ENCODE measurements around the gene DCXR. TPM values are rescaled to one million over a fixed set of nuclear protein-coding genes. Genes with fewer than 3 reads are reported as not detected.
A peak's percentile ranks its signal among the peaks of the same experiment; 100 is the strongest.
"Not testable (repeated sequence)": the region's sequence is repeated elsewhere in the genome, so short reads cannot be mapped to it uniquely, and the experiment has no call there.

The DCXR gene
- total RNA-seq, 2 experiments from 2014 or later: 103 to 119 TPM

GRCh38 chr17:82042649-82043048 lies 5.2 kb upstream of the DCXR start:
- Mint-ChIP-seq H3K36me3 (ENCODE audit: low read depth) (peaks cover 10% of the 10 kb centered on the region), H3K27me3 (no peaks in the 10 kb centered on the region), H3K4me1 (ENCODE audit: low read depth) (peaks cover 9% of the 10 kb centered on the region), H3K4me3 (no peak overlapping the region), H3K9me3 (no peaks in the 10 kb centered on the region), H3K27ac (no peak overlapping the region)
- no peak for DNase-seq
- peaks cover 5% of the 10 kb centered on the region for H3K4me1 ChIP-seq (ENCODE audit: insufficient read depth, low read length)
- no peak for TF ChIP-seq CTCF (IDR thresholded peaks at IDR 0.05)
- no peak for ATAC-seq (ENCODE audit: poor library complexity)
- ChIA-PET CTCF (no interaction called here), POLR2A (no interaction called here)
- no peaks in the 10 kb centered on the region for H3K27me3 ChIP-seq (ENCODE audit: control insufficient read depth in 1 of 2, insufficient read depth in 2 of 2, low read length in 2 of 2)
- H3K36me3 ChIP-seq (ENCODE audit: insufficient read depth, low read length): peaks cover 5% of the 10 kb centered on the region
- intact Hi-C loops (cut with DNase I, micrococcal nuclease): no loop called here
- H3K9me3 ChIP-seq (ENCODE audit: control insufficient read depth in 1 of 2, insufficient read depth in 1 of 2, low read length in 2 of 2): no peaks in the 10 kb centered on the region
- H3K4me3 ChIP-seq (ENCODE audit: low read length): no peak overlapping the region
- no peak overlapping the region for H3K27ac ChIP-seq (ENCODE audit: low read depth in 1 of 2, low read length in 2 of 2)

GRCh38 chr17:82041144-82041814 lies 3.8 kb upstream of the DCXR start:
- CTCF ChIA-PET: interaction anchor here (1.7 to 2.8 kb wide), 2 partner anchors 11 to 82 kb away, joined by 5 to 10 read pairs; no protein-coding TSS in a partner anchor

GRCh38 chr17:82039695-82040299 lies 2.3 kb upstream of the DCXR start:
- Mint-ChIP-seq H3K4me1 (ENCODE audit: low read depth) (peaks cover 18% of the 10 kb centered on the region), H3K36me3 (ENCODE audit: low read depth) (peaks cover 16% of the 10 kb centered on the region), H3K27me3 (no peaks in the 10 kb centered on the region), H3K4me3 (peak overlapping the region; percentile 46), H3K27ac (no peak overlapping the region), H3K9me3 (no peaks in the 10 kb centered on the region)
- Histone ChIP-seq H3K27me3 (ENCODE audit: control insufficient read depth in 1 of 2, insufficient read depth in 2 of 2, low read length in 2 of 2) (no peaks in the 10 kb centered on the region), H3K36me3 (ENCODE audit: insufficient read depth, low read length) (no peaks in the 10 kb centered on the region), H3K27ac (ENCODE audit: low read depth in 1 of 2, low read length in 2 of 2) (no peak overlapping the region), H3K9me3 (ENCODE audit: control insufficient read depth in 1 of 2, insufficient read depth in 1 of 2, low read length in 2 of 2) (no peaks in the 10 kb centered on the region), H3K4me3 (ENCODE audit: low read length) (no peak overlapping the region), H3K4me1 (ENCODE audit: insufficient read depth, low read length) (peaks cover 25% of the 10 kb centered on the region)
- DNase-seq (no peak), ATAC-seq (ENCODE audit: poor library complexity) (no peak)
- ChIA-PET POLR2A (no interaction called here), CTCF (interaction anchor here (1.7 to 2.8 kb wide), 2 partner anchors 9 to 80 kb away, joined by 5 to 10 read pairs; no protein-coding TSS in a partner anchor)
- intact Hi-C loops (cut with DNase I, micrococcal nuclease): loop anchor here (5.0 to 10.0 kb wide), 6 partner anchors 85 to 515 kb away; partner anchors contain the start of genes HEXD (in 2 of the 2) and OGFOD3 (in 2 of the 2)
- no peak for TF ChIP-seq CTCF (IDR thresholded peaks at IDR 0.05)

More at GRCh38 chr17:82041144-82041814, 3.8 kb upstream of the DCXR start:
- intact Hi-C loops (cut with DNase I, micrococcal nuclease): no loop called here
- Mint-ChIP-seq H3K4me3 (no peak overlapping the region), H3K27me3 (no peaks in the 10 kb centered on the region), H3K36me3 (ENCODE audit: low read depth) (peaks cover 7% of the 10 kb centered on the region), H3K4me1 (ENCODE audit: low read depth) (peaks cover 9% of the 10 kb centered on the region), H3K9me3 (no peaks in the 10 kb centered on the region), H3K27ac (peak overlapping the region; percentile 33)
- Histone ChIP-seq H3K27ac (ENCODE audit: low read depth in 1 of 2, low read length in 2 of 2) (no peak overlapping the region), H3K36me3 (ENCODE audit: insufficient read depth, low read length) (no peaks in the 10 kb centered on the region), H3K4me1 (ENCODE audit: insufficient read depth, low read length) (peaks cover 16% of the 10 kb centered on the region), H3K27me3 (ENCODE audit: control insufficient read depth in 1 of 2, insufficient read depth in 2 of 2, low read length in 2 of 2) (no peaks in the 10 kb centered on the region), H3K9me3 (ENCODE audit: control insufficient read depth in 1 of 2, insufficient read depth in 1 of 2, low read length in 2 of 2) (no peaks in the 10 kb centered on the region), H3K4me3 (ENCODE audit: low read length) (no peak overlapping the region)
- no peak for TF ChIP-seq CTCF (IDR thresholded peaks at IDR 0.05)
- ATAC-seq (ENCODE audit: poor library complexity) (no peak), DNase-seq (no peak)
- POLR2A ChIA-PET: no interaction called here

GRCh38 chr17:82038796-82039409 lies 1.4 kb upstream of the DCXR start:
- H3K9me3 ChIP-seq (ENCODE audit: control insufficient read depth in 1 of 2, insufficient read depth in 1 of 2, low read length in 2 of 2); H3K27ac ChIP-seq (ENCODE audit: low read depth in 1 of 2, low read length in 2 of 2); DNase-seq; H3K36me3 ChIP-seq (ENCODE audit: insufficient read depth, low read length); ATAC-seq (ENCODE audit: poor library complexity); H3K4me3 ChIP-seq (ENCODE audit: low read length); H3K27me3 Mint-ChIP-seq; H3K9me3 Mint-ChIP-seq; H3K27me3 ChIP-seq (ENCODE audit: control insufficient read depth in 1 of 2, insufficient read depth in 2 of 2, low read length in 2 of 2); POLR2A ChIA-PET; H3K27ac Mint-ChIP-seq: not testable (repeated sequence)
- Mint-ChIP-seq H3K4me3 (peak overlapping the region; percentile 30), H3K4me1 (ENCODE audit: low read depth) (peaks cover 23% of the 10 kb centered on the region), H3K36me3 (ENCODE audit: low read depth) (peaks cover 16% of the 10 kb centered on the region)
- CTCF ChIA-PET: interaction anchor here (0.6 kb wide), 1 partner anchor 406 kb away, joined by 5 read pairs; no protein-coding TSS in a partner anchor
- intact Hi-C loops (cut with DNase I, micrococcal nuclease): loop anchor here (5.0 to 10.0 kb wide), 6 partner anchors 86 to 516 kb away; partner anchors contain the start of genes HEXD (in 2 of the 2) and OGFOD3 (in 2 of the 2)
- peaks cover 25% of the 10 kb centered on the region for H3K4me1 ChIP-seq (ENCODE audit: insufficient read depth, low read length)
